ENCODE measurements around the gene RNASEL. TPM values are rescaled to one million over a fixed set of nuclear protein-coding genes. Genes with fewer than 3 reads are reported as not detected.

Gene RNASEL
- total RNA-seq, 1 experiment from 2014 or later = 1.2 TPM

GRCh38 chr1:182627622-182628021 lies 38.6 kb upstream of the RNASEL start:
- ChIA-PET POLR2A (no interaction called here), CTCF (no interaction called here)
- no TSS peak for BruUV-seq (replicated peaks)
- no peak for ATAC-seq
- 0 out of 2 replicates have a peak, but pooled peaks cover 2% of the 10 kb centered on the region for H3K27me3 ChIP-seq (ENCODE audit: control insufficient read depth, insufficient read depth, low read length)
- H3K36me3 ChIP-seq (ENCODE audit: control insufficient read depth, insufficient read depth, low read length) = no peaks in the 10 kb centered on the region
- TF ChIP-seq CTCF (IDR thresholded peaks at IDR 0.05) (no peak), REST (IDR thresholded peaks at IDR 0.05; ENCODE audit: insufficient read depth in 1 of 2, low read depth in 2 of 2, low read length in 1 of 2) (no peak), SIN3A (IDR thresholded peaks at IDR 0.05; ENCODE audit: borderline replicate concordance, insufficient read depth, low read depth, low read length) (no peak), POLR2AphosphoS5 (IDR thresholded peaks at IDR 0.05; ENCODE audit: low read depth, low read length) (no peak), TCF7L2 (IDR thresholded peaks at IDR 0.05; ENCODE audit: low read depth, low read length) (no peak)
- intact Hi-C loops (cut with micrococcal nuclease; ENCODE audit: unreplicated experiment) (no loop called here), in situ Hi-C loops (cut with HindIII; ENCODE audit: low pct_unique_long_range_greater_than_20kb, low sequenced_read_pairs) (no loop called here)
- no peaks in the 10 kb centered on the region for H3K4me1 ChIP-seq (ENCODE audit: control insufficient read depth, insufficient read depth, low read length)
- no peak overlapping the region for H3K27ac ChIP-seq (ENCODE audit: low read length)
- DNase-seq (ENCODE audit: low read depth, low spot score) = no peak
- no peak overlapping the region for H3K4me3 ChIP-seq (ENCODE audit: low read depth in 2 of 2, low read length in 2 of 2)
- H3K9me3 ChIP-seq (ENCODE audit: control insufficient read depth, insufficient read depth, low read depth, low read length) = no peaks in the 10 kb centered on the region

DNA sequence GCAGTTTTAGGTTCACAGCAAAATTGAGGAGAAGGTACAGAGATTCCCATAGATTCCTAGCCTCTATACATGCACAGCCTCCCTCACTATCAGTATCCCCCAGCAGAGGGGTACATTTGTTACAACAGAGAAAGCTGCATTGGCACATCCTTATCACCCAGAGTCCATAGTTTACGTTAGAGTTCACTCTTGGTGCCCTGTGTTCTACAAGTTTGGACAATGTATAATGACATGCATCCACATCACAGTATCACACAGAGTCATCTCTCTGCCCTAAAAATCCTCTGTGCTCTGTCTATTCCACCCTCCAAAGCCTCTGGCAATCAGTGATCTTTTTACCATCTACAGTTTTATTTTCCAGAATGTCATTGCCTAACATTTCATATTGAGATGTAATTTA lies 37.5 kb upstream of the RNASEL start:
- no peaks in the 10 kb centered on the region for H3K9me3 ChIP-seq (ENCODE audit: control insufficient read depth, insufficient read depth, low read depth, low read length)
- in situ Hi-C loops (cut with HindIII; ENCODE audit: low pct_unique_long_range_greater_than_20kb, low sequenced_read_pairs) (no loop called here), intact Hi-C loops (cut with micrococcal nuclease; ENCODE audit: unreplicated experiment) (no loop called here)
- ATAC-seq (no peak), DNase-seq (ENCODE audit: low read depth, low spot score) (no peak)
- BruUV-seq (replicated peaks) = no TSS peak
- no peak for TF ChIP-seq REST (IDR thresholded peaks at IDR 0.05; ENCODE audit: insufficient read depth in 1 of 2, low read depth in 2 of 2, low read length in 1 of 2)
- TF ChIP-seq TCF7L2 (IDR thresholded peaks at IDR 0.05; ENCODE audit: low read depth, low read length) = no peak
- TF ChIP-seq SIN3A (IDR thresholded peaks at IDR 0.05; ENCODE audit: borderline replicate concordance, insufficient read depth, low read depth, low read length) = no peak
- no peak for TF ChIP-seq CTCF (IDR thresholded peaks at IDR 0.05)
- TF ChIP-seq POLR2AphosphoS5 (IDR thresholded peaks at IDR 0.05; ENCODE audit: low read depth, low read length) = no peak
- H3K4me1 ChIP-seq (ENCODE audit: control insufficient read depth, insufficient read depth, low read length) = no peaks in the 10 kb centered on the region
- no peak overlapping the region for H3K27ac ChIP-seq (ENCODE audit: low read length)
- H3K4me3 ChIP-seq (ENCODE audit: low read depth in 2 of 2, low read length in 2 of 2) = no peak overlapping the region
- H3K36me3 ChIP-seq (ENCODE audit: control insufficient read depth, insufficient read depth, low read length) = no peaks in the 10 kb centered on the region
- H3K27me3 ChIP-seq (ENCODE audit: control insufficient read depth, insufficient read depth, low read length) = 0 out of 2 replicates have a peak, but pooled peaks cover 2% of the 10 kb centered on the region
- ChIA-PET CTCF (no interaction called here), POLR2A (no interaction called here)

Measured in Panc1 (cell line).